Uterus (tissue), 4 donors: ENCODE results near the gene NUP93. TPM values are rescaled to one million over a fixed set of nuclear protein-coding genes. Genes with fewer than 3 reads are reported as not detected.
"Not testable (repeated sequence)": the region's sequence is repeated elsewhere in the genome, so short reads cannot be mapped to it uniquely, and the experiment has no call there.

Source experiments
- DNase-seq, 2 donors: peaks; one replicate each; pipeline ENCODE4 v3.0.0-alpha.2; 2019 to 2020
- H3K27ac ChIP-seq, 2 donors: fragments of 200-600 bp; sonication (generic); 1 replicate in 1 of 2; 2 replicates in 1 of 2; pipeline ENCODE4 v1.5.1; 2016 to 2018
- H3K27me3 ChIP-seq, 2 donors: fragments of 200-600 bp; sonication (generic); one replicate each; pipeline ENCODE4 v1.5.1; 2018 to 2019; ENCODE audit warnings: control low read depth in 1 of 2
- H3K36me3 ChIP-seq, 2 donors: fragments of 200-600 bp; sonication (generic); one replicate each; pipeline ENCODE4 v1.5.1; 2019; ENCODE audit warnings: control low read depth in 1 of 2
- H3K4me1 ChIP-seq, 2 donors: fragments of 200-600 bp; sonication (generic); one replicate each; pipeline ENCODE4 v1.5.1; 2018 to 2019; ENCODE audit warnings: control low read depth in 1 of 2
- H3K4me3 ChIP-seq, 2 donors: fragments of 200-600 bp; sonication (generic); 1 replicate in 1 of 2; 2 replicates in 1 of 2; pipeline ENCODE4 v1.5.1; 2018 to 2019; ENCODE audit warnings: mild to moderate bottlenecking in 1 of 2
- H3K9me3 ChIP-seq, 2 donors: fragments of 200-600 bp; sonication (generic); one replicate each; pipeline ENCODE4 v1.5.1; 2019; ENCODE audit warnings: control low read depth in 1 of 2
- CTCF ChIP-seq, 4 experiments: fragments of 200-600 bp in 2 of 4; fragments of 450-650 bp in 2 of 4; sonication (generic) in 2 of 4; IDR thresholded peaks; one replicate each; pipeline ENCODE4 v1.5.1; 2016 to 2019; ENCODE audit warnings: antibody characterized with exemption in 4 of 4, mild to moderate bottlenecking in 2 of 4, moderate library complexity in 1 of 4
- POLR2A ChIP-seq, 2 donors: fragments of 450-650 bp; IDR thresholded peaks; one replicate each; pipeline ENCODE4 v1.6.1; 2016; ENCODE audit warnings: antibody characterized with exemption in 2 of 2, mild to moderate bottlenecking in 1 of 2, moderate library complexity in 1 of 2
- intact Hi-C: fragments of 100-400 bp; cut with DNase I; formaldehyde crosslinking; loops from one replicate; pipeline ENCODE4 v1.15.1; 2023; ENCODE audit warnings: low total_unique reads
- total RNA-seq, 4 donors: library from RNA; depleted of rRNA in 3 of 4; stranded (reverse); fragments of >200 nt in 3 of 4; gene quantifications; one replicate each; pipeline versions ENCODE4 v1.1.0 to v1.2.4, GENCODE V29; 2014 to 2023
- donor health status: DM: yes; HTN: yes; CAD: no.

The NUP93 gene
- total RNA-seq, 4 donors from 2014 or later, result 17.6 to 71.0 (median 34.5) TPM

GRCh38 chr16:56883586-56883985 is 153.7 kb downstream of the NUP93 start:
- intact Hi-C loops, result no loop called here
- H3K36me3 ChIP-seq, result no peaks in the 10 kb centered on the region
- H3K4me1 ChIP-seq, result no peaks in the 10 kb centered on the region
- TF ChIP-seq POLR2A (IDR thresholded peaks at IDR 0.05) (no peak), CTCF (IDR thresholded peaks at IDR 0.05) (no peak)
- H3K9me3 ChIP-seq, result no peaks in the 10 kb centered on the region
- no peak overlapping the region for H3K4me3 ChIP-seq
- DNase-seq, result no peak
- H3K27ac ChIP-seq, result no peak overlapping the region
- H3K27me3 ChIP-seq, result no peaks in the 10 kb centered on the region

DNA sequence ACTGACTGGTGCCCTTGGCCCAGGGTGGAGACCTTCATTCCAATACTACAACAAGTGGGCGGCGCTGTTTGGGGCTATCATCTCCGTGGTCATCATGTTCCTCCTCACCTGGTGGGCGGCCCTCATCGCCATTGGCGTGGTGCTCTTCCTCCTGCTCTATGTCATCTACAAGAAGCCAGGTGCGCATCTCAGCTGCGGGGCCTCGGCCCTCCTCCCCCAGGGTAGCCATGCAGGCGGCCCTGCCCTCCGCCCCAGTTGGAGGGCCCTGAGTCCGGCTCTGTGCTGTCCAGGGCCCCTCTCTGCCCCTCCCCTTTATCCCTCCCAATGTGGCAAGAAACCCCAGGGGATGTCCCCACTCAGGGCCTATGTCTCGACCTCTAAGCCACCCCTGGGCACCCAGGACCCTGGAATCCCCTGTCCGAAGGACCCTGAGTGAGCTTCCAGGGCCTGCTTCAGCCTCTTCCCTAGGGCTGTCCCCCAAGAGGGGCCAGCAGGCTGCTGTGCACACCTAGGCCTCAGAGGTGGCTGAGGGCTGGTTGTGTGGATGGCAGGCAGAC is 154.2 kb downstream of the NUP93 start:
- DNase-seq, result no peak
- Histone ChIP-seq H3K36me3 (no peaks in the 10 kb centered on the region), H3K27ac (no peak overlapping the region), H3K4me1 (no peaks in the 10 kb centered on the region), H3K9me3 (no peaks in the 10 kb centered on the region), H3K27me3 (no peaks in the 10 kb centered on the region), H3K4me3 (no peak overlapping the region)
- TF ChIP-seq CTCF (IDR thresholded peaks at IDR 0.05) (no peak), POLR2A (IDR thresholded peaks at IDR 0.05) (no peak)
- intact Hi-C loops, result no loop called here

DNA sequence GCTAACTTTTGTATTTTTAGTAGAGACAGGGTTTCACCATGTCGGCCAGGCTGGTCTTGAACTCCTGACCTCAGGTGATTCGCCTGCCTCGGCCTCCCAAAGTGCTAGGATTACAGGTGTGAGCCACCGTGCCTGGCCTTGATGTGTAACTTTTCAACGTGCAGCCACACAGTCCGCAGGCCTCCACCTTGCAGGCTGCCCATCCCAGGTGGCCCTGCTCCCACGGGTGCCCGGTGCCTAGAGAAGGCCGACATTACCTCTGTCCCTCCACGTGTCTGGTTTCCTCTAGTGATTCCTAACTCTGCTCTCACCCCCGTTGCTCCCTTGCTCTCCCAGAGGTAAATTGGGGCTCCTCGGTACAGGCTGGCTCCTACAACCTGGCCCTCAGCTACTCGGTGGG is 155.0 kb downstream of the NUP93 start:
- DNase-seq, H3K9me3 ChIP-seq, H3K4me1 ChIP-seq, H3K27ac ChIP-seq, intact Hi-C loops, H3K36me3 ChIP-seq, H3K4me3 ChIP-seq, H3K27me3 ChIP-seq: not testable (repeated sequence)

DNA sequence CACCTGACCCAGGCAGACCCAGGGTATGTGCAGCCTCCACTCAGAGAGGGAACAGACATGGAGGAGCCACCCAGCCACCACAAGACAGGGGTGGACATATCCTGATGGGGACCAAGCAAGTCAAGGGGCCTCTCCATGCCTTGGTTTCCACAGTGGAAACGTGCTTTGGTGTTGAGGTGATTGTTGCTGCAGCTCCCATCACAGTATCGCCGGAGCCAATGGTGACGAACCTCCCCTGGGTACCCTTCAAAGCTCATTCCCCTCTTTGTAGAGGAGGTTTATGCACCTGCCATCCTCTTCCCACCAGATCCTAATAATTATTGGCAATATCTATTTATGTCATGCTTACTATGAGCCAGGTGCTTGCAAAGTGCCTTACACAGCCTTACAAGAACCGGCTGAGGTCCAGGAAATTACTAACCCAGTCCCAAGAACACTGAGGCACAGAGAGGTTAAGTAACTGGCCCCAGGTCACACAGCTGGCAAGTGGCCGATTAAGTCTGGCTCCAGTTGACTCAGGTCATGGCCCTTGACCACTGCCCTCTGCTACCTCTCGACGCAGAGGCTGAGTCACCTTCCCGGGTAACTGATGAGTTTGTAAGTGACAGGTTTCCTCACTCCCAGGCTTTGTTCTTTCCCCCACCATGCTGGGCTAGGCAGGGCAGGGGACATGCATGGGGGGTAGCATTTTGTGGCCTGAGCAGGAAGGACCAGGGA is 155.7 kb downstream of the NUP93 start:
- Histone ChIP-seq H3K4me1 (no peaks in the 10 kb centered on the region), H3K27me3 (no peaks in the 10 kb centered on the region), H3K4me3 (no peak overlapping the region), H3K27ac (no peak overlapping the region), H3K36me3 (no peaks in the 10 kb centered on the region), H3K9me3 (no peaks in the 10 kb centered on the region)
- no peak for TF ChIP-seq POLR2A (IDR thresholded peaks at IDR 0.05)
- no peak for TF ChIP-seq CTCF (IDR thresholded peaks at IDR 0.05)
- intact Hi-C loops, result no loop called here
- DNase-seq, result no peak

- H3K36me3 ChIP-seq, result no peaks in the 10 kb centered on the region
- intact Hi-C loops, result no loop called here
- no peak overlapping the region for H3K27ac ChIP-seq
Measured at GRCh38 chr16:56886296-56886695, 156.4 kb downstream of the NUP93 start.

More at GRCh38 chr16:56886296-56886695, 156.4 kb downstream of the NUP93 start:
- Histone ChIP-seq H3K4me3 (no peak overlapping the region), H3K9me3 (no peaks in the 10 kb centered on the region), H3K4me1 (no peaks in the 10 kb centered on the region), H3K27me3 (no peaks in the 10 kb centered on the region)
- TF ChIP-seq CTCF (IDR thresholded peaks at IDR 0.05) (no peak), POLR2A (IDR thresholded peaks at IDR 0.05) (no peak)
- DNase-seq, result no peak
